GM21390 (cell line): ENCODE data around the gene ENAH.

Experiments used
- ATAC-seq: cut with Tn5 transposase; IDR thresholded peaks from one replicate; pipeline ENCODE4 v1.9.1; 2021; ENCODE audit not compliant: unreplicated experiment

ENAH gene

DNA sequence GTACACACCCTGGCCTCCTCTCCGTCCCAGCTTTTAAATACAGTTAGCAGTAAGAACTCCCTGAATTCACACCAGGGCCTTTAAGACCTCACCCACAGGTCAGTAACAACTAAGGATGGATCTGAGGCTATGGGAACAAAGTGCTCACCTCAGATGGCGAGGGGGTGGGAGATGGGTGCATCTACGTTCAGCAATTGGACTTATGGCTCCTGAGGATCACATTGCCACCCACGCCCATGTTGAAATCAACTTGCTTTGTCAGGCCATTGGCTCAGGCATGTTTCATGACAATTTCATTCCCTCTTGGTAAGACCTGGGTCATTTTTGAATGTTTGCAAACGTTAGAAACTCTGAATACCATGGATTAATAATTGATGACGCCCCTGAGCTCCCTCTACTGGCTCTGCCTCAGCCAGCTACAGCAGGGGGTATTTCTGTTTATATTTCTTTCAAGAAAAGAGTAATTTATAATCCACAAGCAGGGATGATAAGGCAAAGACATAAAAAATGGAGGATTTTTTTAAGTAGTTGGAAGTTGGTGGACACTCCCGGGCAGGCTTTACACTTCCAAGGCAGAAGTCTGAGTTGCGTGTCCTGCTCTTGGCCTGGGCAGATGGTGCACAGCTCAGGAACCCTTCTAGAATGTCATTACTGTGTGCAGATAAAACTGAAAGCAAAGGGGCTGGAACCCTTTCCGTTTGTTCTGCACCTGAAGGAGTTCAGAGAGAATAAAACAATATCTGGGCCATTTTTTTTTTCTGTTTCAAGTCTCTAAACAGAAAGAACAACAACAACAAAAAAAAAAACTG is 211.4 kb downstream of the ENAH start:
- ATAC-seq = peak; percentile 40

- ATAC-seq = no peak
These were observed 212.3 kb downstream of the ENAH start for GRCh38 chr1:225440380-225441221.

GRCh38 chr1:225437710-225438437 is 215.0 kb downstream of the ENAH start:
- ATAC-seq = no peak
